GM12892 (cell line): Measurements from ENCODE around the gene EPB41L3.
"Not testable (repeated sequence)": the region's sequence is repeated elsewhere in the genome, so short reads cannot be mapped to it uniquely, and the experiment has no call there.

Experiments used
- DNase-seq: peaks from one replicate; pipeline ENCODE4 v3.0.0; 2011; ENCODE audit not compliant: insufficient read length
- FAIRE-seq: peaks from 2 replicates; lab custom pipeline; 2011; peaks lifted over from hg19 to GRCh38; lab: Jason Lieb, UNC
- POLR2A ChIP-seq: IDR thresholded peaks from 2 replicates; pipeline ENCODE4 v1.6.1; 2011; ENCODE audit warnings: low read depth, low read length, control low read depth
- POLR2AphosphoS5 ChIP-seq: IDR thresholded peaks from 2 replicates; pipeline ENCODE4 v1.6.1; 2011; ENCODE audit warnings: low read depth, low read length, control low read depth
- TAF1 ChIP-seq: IDR thresholded peaks from 2 replicates; pipeline ENCODE4 v1.6.1; 2011; ENCODE audit warnings: low read depth, mild to moderate bottlenecking, control low read depth, low read length, borderline replicate concordance

The EPB41L3 gene

DNA sequence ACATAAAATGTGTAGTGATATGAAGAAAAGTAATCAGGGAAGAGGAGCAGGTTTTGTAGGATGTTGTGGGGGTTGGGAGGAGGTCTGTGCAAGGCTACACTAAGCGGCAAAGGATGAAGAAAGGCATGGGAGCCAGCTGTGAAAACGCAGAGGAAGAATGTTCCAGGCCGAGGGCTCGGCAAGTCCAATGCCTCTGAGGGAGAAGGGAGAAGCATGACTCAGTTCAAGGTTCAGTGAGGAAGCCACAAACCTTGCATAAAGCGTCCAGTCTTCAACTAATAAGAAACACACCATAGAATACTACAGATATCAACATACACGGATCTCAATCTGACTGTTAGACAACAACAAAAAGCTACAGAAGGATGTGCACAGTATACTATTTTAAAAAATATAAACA is 16.2 kb downstream of the EPB41L3 start:
- no peak for DNase-seq
- TF ChIP-seq POLR2A (no peak), POLR2AphosphoS5 (no peak), TAF1 (no peak)
- no peak for FAIRE-seq

DNA sequence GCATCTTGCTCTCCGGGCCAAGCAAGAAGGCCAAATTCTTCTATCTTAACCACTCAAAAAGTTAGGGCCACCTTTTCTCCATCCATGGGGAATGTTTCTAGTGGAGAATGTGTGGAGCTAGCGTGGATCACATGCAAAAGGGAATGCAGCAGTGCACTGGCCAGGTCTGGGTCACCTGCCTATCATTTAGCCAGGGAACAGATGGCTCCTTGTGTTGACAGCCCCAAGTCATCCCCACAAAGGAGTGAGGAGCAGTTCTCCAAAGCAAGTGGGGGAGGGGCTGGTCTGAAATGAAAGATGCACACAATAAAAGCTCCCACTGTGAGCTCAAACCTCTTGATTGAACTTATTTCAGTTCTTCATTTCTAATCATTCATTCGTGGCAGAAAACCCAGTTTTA is 19.1 kb downstream of the EPB41L3 start:
- TF ChIP-seq POLR2A = no peak
- no peak for TF ChIP-seq TAF1
- no peak for TF ChIP-seq POLR2AphosphoS5
- no peak for FAIRE-seq
- DNase-seq = no peak

- FAIRE-seq = no peak
- DNase-seq = no peak
- TF ChIP-seq TAF1 (no peak), POLR2A (no peak), POLR2AphosphoS5 (no peak)
Measured at GRCh38 chr18:5521000-5521399, 22.8 kb downstream of the EPB41L3 start.

DNA sequence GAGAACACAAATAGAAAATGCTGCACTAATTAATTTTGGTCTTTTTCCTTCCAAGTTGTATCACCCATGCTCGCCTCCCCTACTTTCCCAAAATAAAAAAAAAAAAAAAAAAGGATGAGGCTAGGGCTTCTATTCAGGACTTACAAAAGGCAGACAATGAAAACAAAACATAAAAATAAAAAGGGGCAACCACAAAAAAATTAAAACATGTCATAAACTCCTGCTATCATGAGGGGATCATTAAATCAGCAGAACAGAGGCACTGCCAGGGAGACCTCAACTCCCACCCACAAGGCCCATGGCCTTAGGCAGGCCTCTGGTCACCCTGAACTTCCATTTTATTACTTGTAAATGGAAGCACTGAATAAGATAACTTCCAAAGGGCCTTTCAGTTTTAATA is 23.3 kb downstream of the EPB41L3 start:
- no peak for FAIRE-seq
- no peak for TF ChIP-seq POLR2AphosphoS5
- TF ChIP-seq POLR2A = no peak
- no peak for TF ChIP-seq TAF1
- DNase-seq = no peak

DNA sequence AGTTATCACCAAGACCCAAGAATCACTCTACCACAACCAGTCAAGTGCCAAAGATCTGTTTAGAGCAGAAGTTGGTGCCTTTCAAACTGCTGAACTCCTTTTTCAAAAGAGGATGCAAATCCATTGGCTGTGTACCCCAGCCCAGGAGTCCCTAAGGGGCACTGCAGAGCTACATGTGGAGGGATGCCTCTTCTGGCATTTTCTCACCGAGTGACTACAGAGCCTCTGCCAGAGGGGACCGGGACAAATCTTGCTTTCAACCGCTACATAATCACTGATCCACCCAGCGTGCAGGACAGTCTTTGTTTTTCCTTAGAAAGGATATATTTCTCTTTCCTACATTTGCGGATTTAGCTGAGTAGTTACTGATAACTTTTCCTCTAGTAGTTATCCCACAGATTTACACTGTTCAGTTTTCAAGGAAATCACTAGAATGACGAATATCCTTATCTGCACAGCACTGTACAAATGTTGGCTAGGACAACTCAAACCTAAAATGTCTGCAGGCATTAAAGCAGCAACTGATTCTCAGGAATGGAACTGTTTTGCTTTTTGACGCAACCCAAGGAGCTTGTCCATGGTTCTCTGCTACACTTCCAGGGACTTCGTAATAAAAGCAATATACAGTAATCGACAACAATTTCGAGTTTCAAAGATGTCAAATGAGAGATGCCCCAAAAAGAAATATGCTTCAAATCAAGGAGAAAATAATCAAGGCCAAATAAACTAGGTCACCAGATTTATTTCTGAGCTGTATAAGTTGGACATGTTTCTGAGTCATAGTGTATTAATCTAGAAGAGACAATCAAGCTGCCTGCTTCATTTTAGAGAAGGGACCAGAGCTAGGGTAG is 24.1 kb downstream of the EPB41L3 start:
- TF ChIP-seq POLR2A (no peak), TAF1 (no peak), POLR2AphosphoS5 (no peak)
- no peak for FAIRE-seq
- no peak for DNase-seq

DNA sequence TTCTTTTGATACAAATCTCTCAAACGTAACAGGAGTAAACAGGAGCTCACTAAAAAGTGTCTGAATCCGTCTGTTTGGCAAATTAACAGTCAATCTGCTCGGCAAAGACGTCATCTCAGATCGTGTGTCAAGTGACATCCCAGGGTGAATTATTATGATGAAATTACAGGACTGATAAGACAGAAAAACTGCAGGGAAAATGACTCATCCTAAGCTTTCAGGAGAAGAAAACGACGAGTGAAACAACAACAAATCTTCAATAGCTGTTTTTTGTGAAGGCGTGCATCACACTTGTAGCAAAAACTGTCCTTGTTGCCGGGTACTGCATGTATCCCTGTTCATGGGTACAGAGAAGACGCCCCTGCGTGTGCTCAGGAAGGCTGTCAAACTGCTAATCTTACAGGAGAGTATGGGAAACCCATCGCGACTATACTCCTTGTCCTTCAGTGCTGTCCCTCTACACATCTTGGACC is 24.9 kb downstream of the EPB41L3 start:
- TF ChIP-seq TAF1 (no peak), POLR2A (no peak), POLR2AphosphoS5 (no peak)
- DNase-seq = no peak
- no peak for FAIRE-seq

- FAIRE-seq = no peak
- TF ChIP-seq TAF1 (no peak), POLR2AphosphoS5 (no peak), POLR2A (no peak)
Measured at GRCh38 chr18:5518179-5518770, 25.5 kb downstream of the EPB41L3 start.

GRCh38 chr18:5516841-5517240 is 27.0 kb downstream of the EPB41L3 start:
- TF ChIP-seq POLR2AphosphoS5 = no peak
- no peak for TF ChIP-seq POLR2A
- TF ChIP-seq TAF1 = no peak
- no peak for DNase-seq
- FAIRE-seq = no peak

More at GRCh38 chr18:5518179-5518770, 25.5 kb downstream of the EPB41L3 start:
- no peak for DNase-seq

- FAIRE-seq (no peak), DNase-seq (no peak)
- TF ChIP-seq POLR2A (no peak), POLR2AphosphoS5 (no peak), TAF1 (no peak)
Measured at GRCh38 chr18:5515011-5515784, 28.6 kb downstream of the EPB41L3 start.

- no peak for FAIRE-seq
- DNase-seq = no peak
Measured at GRCh38 chr18:5513947-5514346, 29.9 kb downstream of the EPB41L3 start.

DNA sequence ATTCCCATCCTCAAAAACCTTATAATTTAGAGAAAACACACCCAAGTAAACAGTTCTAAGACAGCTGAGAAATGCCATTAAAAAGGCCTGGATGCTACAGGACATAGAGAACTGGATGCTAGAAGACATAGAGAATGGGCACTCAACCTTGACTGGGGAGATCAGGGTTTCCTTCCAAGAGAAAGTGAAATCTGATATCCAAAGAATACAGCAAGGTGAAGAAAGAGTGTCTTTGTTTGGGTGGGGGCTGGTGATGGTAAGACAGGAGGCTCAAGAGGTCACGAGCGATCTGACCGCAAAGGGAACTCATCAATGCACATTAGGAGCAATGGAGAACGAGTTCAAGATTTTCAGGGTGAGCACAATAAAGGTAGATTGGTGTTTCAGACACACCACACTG is 31.6 kb downstream of the EPB41L3 start:
- TF ChIP-seq TAF1 = no peak
- TF ChIP-seq POLR2AphosphoS5 = no peak
- no peak for TF ChIP-seq POLR2A
- no peak for DNase-seq
- FAIRE-seq = no peak

More at GRCh38 chr18:5513947-5514346, 29.9 kb downstream of the EPB41L3 start:
- no peak for TF ChIP-seq POLR2A
- TF ChIP-seq TAF1 = no peak
- no peak for TF ChIP-seq POLR2AphosphoS5

- not testable (repeated sequence) for DNase-seq
Measured at GRCh38 chr18:5511541-5511940, 32.3 kb downstream of the EPB41L3 start.

More at GRCh38 chr18:5511541-5511940, 32.3 kb downstream of the EPB41L3 start:
- not testable (repeated sequence) for FAIRE-seq
